ENCODE data around the gene NSUN7.

- TF ChIP-seq CTCF (conservative IDR thresholded peaks at IDR 0.05; ENCODE audit: low read depth, low read length) (no peak), EZH2 (IDR thresholded peaks at IDR 0.05; ENCODE audit: low read length, unreplicated experiment) (no peak)
These were observed 19.6 kb upstream of the NSUN7 start for GRCh38 chr4:40730091-40730679.

Data from PC-3 (cell line).